Mononuclear cell (primary cell): ENCODE measurements around the gene RAPGEF5. TPM values are rescaled to one million over a fixed set of nuclear protein-coding genes. Genes with fewer than 3 reads are reported as not detected.

Experiments used
- H3K27me3 ChIP-seq: 2 replicates; pipeline ENCODE4 v1.6.0; 2011; ENCODE audit warnings: low read length, control low read depth; ENCODE audit not compliant: insufficient read depth
- H3K4me1 ChIP-seq: 2 replicates; pipeline ENCODE4 v1.5.1; 2011; ENCODE audit warnings: mild to moderate bottlenecking, low read length, control low read depth; ENCODE audit not compliant: insufficient read depth
- H3K4me3 ChIP-seq: 2 replicates; pipeline ENCODE4 v1.5.1; 2011; ENCODE audit warnings: mild to moderate bottlenecking, low read length, moderate library complexity
- H3K9me3 ChIP-seq: 2 replicates; pipeline ENCODE4 v1.5.1; 2011; ENCODE audit warnings: low read depth, mild to moderate bottlenecking, control low read depth, low read length
- total RNA-seq: library from RNA; depleted of rRNA; stranded (reverse); fragments of >200 nt; gene quantifications from one replicate; pipeline ENCODE4 v1.2.3, GENCODE V29; 2012

RAPGEF5 gene
- total RNA-seq, 1 donor: 0.63 TPM

- Histone ChIP-seq H3K4me1 (no peaks in the 10 kb centered on the region), H3K9me3 (no peaks in the 10 kb centered on the region), H3K27me3 (no peaks in the 10 kb centered on the region), H3K4me3 (no peak overlapping the region)
Measured at GRCh38 chr7:22128528-22128920, 228.4 kb downstream of the RAPGEF5 start.

- H3K9me3 ChIP-seq: no peaks in the 10 kb centered on the region
- H3K4me1 ChIP-seq: no peaks in the 10 kb centered on the region
- no peaks in the 10 kb centered on the region for H3K27me3 ChIP-seq
- H3K4me3 ChIP-seq: no peak overlapping the region
Measured at GRCh38 chr7:22127835-22128527, 229.0 kb downstream of the RAPGEF5 start.

- Histone ChIP-seq H3K9me3 (no peaks in the 10 kb centered on the region), H3K27me3 (no peaks in the 10 kb centered on the region), H3K4me1 (peaks cover 4% of the 10 kb centered on the region), H3K4me3 (no peak overlapping the region)
Measured at GRCh38 chr7:22125436-22125835, 231.5 kb downstream of the RAPGEF5 start.

GRCh38 chr7:22124941-22125340 is 232.0 kb downstream of the RAPGEF5 start:
- no peak overlapping the region for H3K4me3 ChIP-seq
- H3K4me1 ChIP-seq: peaks cover 4% of the 10 kb centered on the region
- no peaks in the 10 kb centered on the region for H3K9me3 ChIP-seq
- no peaks in the 10 kb centered on the region for H3K27me3 ChIP-seq

- no peaks in the 10 kb centered on the region for H3K27me3 ChIP-seq
- H3K4me1 ChIP-seq: peaks cover 4% of the 10 kb centered on the region
- H3K4me3 ChIP-seq: no peak overlapping the region
- no peaks in the 10 kb centered on the region for H3K9me3 ChIP-seq
Measured at GRCh38 chr7:22123139-22123538, 233.8 kb downstream of the RAPGEF5 start.

GRCh38 chr7:22121702-22122474 is 235.1 kb downstream of the RAPGEF5 start:
- no peaks in the 10 kb centered on the region for H3K9me3 ChIP-seq
- H3K27me3 ChIP-seq: no peaks in the 10 kb centered on the region
- no peak overlapping the region for H3K4me3 ChIP-seq
- peaks cover 4% of the 10 kb centered on the region for H3K4me1 ChIP-seq

GRCh38 chr7:22120391-22121053 is 236.4 kb downstream of the RAPGEF5 start:
- H3K4me3 ChIP-seq: no peak overlapping the region
- no peaks in the 10 kb centered on the region for H3K9me3 ChIP-seq
- peaks cover 4% of the 10 kb centered on the region for H3K4me1 ChIP-seq
- H3K27me3 ChIP-seq: no peaks in the 10 kb centered on the region

GRCh38 chr7:22117222-22117621 is 239.7 kb downstream of the RAPGEF5 start:
- Histone ChIP-seq H3K4me3 (no peak overlapping the region), H3K27me3 (no peaks in the 10 kb centered on the region), H3K9me3 (no peaks in the 10 kb centered on the region), H3K4me1 (peaks cover 3% of the 10 kb centered on the region)

GRCh38 chr7:22116451-22117030 is 240.4 kb downstream of the RAPGEF5 start:
- H3K9me3 ChIP-seq: no peaks in the 10 kb centered on the region
- no peaks in the 10 kb centered on the region for H3K27me3 ChIP-seq
- no peak overlapping the region for H3K4me3 ChIP-seq
- H3K4me1 ChIP-seq: no peaks in the 10 kb centered on the region

GRCh38 chr7:22115689-22116088 is 241.3 kb downstream of the RAPGEF5 start:
- H3K4me1 ChIP-seq: no peaks in the 10 kb centered on the region
- H3K9me3 ChIP-seq: no peaks in the 10 kb centered on the region
- H3K4me3 ChIP-seq: no peak overlapping the region
- no peaks in the 10 kb centered on the region for H3K27me3 ChIP-seq

GRCh38 chr7:22114440-22114981 is 242.4 kb downstream of the RAPGEF5 start:
- no peaks in the 10 kb centered on the region for H3K9me3 ChIP-seq
- H3K4me3 ChIP-seq: no peak overlapping the region
- no peaks in the 10 kb centered on the region for H3K4me1 ChIP-seq
- H3K27me3 ChIP-seq: no peaks in the 10 kb centered on the region

GRCh38 chr7:22113041-22113440 is 243.9 kb downstream of the RAPGEF5 start:
- Histone ChIP-seq H3K4me3 (no peak overlapping the region), H3K9me3 (no peaks in the 10 kb centered on the region), H3K27me3 (no peaks in the 10 kb centered on the region), H3K4me1 (no peaks in the 10 kb centered on the region)

GRCh38 chr7:22111661-22112060 is 245.3 kb downstream of the RAPGEF5 start:
- Histone ChIP-seq H3K9me3 (no peaks in the 10 kb centered on the region), H3K4me1 (no peaks in the 10 kb centered on the region), H3K27me3 (no peaks in the 10 kb centered on the region), H3K4me3 (no peak overlapping the region)

- no peaks in the 10 kb centered on the region for H3K9me3 ChIP-seq
- H3K4me3 ChIP-seq: no peak overlapping the region
- no peaks in the 10 kb centered on the region for H3K4me1 ChIP-seq
- no peaks in the 10 kb centered on the region for H3K27me3 ChIP-seq
Measured at GRCh38 chr7:22110881-22111280, 246.1 kb downstream of the RAPGEF5 start.
